ENCODE results near the gene R3HDM2.
A peak's percentile ranks its signal among the peaks of the same experiment; 100 is the strongest.
"Not testable (repeated sequence)": the region's sequence is repeated elsewhere in the genome, so short reads cannot be mapped to it uniquely, and the experiment has no call there.

The R3HDM2 gene

GRCh38 chr12:57320639-57321038 lies 110.2 kb downstream of the R3HDM2 start:
- no peak for DNase-seq

GRCh38 chr12:57319678-57320469 lies 111.0 kb downstream of the R3HDM2 start:
- DNase-seq: no peak

- no peak for DNase-seq
Measured at GRCh38 chr12:57315681-57316080, 115.2 kb downstream of the R3HDM2 start.

DNA sequence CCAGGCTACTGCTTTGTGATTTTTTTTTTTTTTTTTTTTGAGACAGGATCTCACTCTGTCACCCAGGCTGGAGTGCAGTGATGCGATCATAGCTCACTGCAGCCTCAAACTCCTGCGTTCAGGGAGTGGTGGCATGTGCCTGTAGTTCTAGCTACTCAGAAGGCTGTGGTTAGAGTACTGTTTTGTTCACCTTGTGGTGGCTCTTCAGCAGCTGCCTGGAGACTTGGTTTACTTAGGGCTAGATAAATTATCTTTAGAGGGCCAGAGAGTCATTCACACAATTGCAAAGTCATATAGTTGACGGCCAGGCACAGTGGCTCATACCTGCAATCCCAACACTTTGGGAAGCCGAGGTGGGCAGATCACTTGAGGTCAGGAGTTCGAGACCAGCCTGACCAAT lies 118.6 kb downstream of the R3HDM2 start:
- DNase-seq: not testable (repeated sequence)

DNA sequence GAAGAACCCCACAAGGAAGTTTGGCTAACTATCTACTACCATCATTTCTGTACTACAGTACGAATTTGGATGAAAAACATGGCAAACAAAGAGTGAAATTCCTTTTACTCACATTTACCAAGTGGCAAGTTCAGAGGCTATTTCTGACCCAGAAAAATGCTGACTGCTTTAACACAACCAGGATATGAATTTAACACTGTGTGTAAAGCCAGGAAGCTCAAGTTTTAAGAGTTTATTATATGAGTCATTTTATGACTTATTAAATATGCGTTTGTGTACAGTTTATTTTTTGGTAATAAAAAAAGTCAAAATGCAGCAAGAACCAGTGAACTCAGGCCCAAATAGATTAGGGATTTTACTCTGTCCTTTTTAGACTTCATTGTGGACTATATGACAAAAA lies 121.4 kb downstream of the R3HDM2 start:
- DNase-seq: no peak

DNA sequence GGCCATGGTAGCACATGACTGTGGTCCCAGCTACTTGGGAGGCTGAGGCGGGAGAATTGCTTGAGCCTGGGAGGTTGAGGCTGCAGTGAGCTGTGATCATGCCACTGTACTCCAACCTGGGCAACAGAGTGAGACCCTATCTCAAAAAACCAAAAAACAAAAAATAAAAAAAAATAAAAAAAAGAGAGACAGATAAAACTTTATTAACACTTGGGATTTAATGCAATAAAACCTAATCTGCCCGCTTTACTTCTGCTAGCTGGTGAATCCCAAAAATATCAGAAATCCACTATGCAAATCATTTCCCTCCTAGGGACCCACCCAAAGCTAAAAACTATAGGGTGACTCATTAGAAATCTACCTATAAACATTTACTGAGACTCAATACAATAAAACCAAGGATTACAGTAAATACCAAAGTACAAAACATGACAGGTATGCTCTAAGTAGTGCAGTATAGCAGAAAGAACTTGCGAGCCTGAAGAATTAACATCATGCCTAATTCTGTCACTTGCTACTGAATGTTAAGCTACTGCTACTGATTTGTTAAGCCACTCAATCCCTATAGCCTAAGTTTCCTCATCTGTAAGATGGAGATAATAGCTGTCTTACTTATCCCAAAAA lies 129.8 kb downstream of the R3HDM2 start:
- DNase-seq: no peak

- no peak for DNase-seq
Measured at GRCh38 chr12:57299514-57300016, 131.3 kb downstream of the R3HDM2 start.

GRCh38 chr12:57296291-57296690 lies 134.6 kb downstream of the R3HDM2 start:
- no peak for DNase-seq

GRCh38 chr12:57282073-57282472 lies 148.8 kb downstream of the R3HDM2 start:
- not testable (repeated sequence) for DNase-seq

- DNase-seq: peak; percentile 76 to 82
Measured at GRCh38 chr12:57280211-57281062, 150.4 kb downstream of the R3HDM2 start.

- no peak for DNase-seq
Measured at GRCh38 chr12:57278465-57279381, 152.1 kb downstream of the R3HDM2 start.

DNA sequence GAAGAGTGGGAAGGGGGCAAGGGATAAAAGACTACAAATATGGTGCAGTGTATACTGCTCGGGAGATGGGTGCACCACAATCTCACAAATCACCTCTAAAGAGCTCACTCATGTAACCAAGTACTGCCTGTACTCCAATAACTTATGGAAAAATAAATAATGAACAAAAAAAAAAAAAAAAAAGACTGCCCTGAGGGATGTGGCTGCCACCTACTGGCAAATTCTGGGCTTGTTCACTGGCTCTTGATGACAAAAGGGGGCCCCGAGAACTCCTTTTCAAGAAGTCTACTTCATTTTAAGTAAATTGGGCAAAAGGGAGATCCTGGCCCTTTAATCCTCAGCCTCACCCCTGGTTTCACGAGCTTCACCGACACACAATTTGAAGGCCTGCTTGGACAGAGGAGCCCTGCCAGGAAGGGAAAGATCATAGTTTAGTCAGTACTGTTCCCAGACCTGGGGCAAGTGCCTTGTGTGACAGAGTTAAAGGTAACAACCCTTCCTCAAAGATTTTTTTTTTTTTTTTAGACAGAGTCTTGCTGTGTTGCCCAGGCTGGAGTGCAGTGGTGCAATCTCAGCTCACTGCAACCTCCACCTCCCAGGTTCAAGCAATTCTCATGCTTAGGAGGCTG lies 153.8 kb downstream of the R3HDM2 start:
- peak; percentile 41 to 46 for DNase-seq

- not testable (repeated sequence) for DNase-seq
Measured at GRCh38 chr12:57276233-57276632, 154.6 kb downstream of the R3HDM2 start.

DNA sequence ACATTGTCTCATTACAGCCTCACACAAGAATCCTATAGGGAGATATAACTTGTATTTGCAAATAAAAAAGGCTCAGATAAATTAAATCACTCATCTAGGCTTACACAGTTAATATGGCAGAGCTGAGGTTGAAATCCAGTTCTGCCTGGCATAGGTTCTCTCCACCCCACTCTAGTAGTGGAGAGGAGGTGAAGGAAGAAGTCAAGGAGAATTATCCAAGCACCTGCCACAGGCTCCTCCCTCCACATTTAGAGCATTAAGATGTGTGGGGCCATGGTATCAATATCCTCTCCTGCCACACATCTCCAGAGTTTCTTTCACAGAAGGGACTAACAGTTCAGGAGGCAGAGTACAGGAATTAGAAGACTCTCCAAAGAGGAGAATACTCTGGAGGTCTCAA lies 157.3 kb downstream of the R3HDM2 start:
- DNase-seq: no peak

- no peak for DNase-seq
Measured at GRCh38 chr12:57272337-57273151, 158.3 kb downstream of the R3HDM2 start.

GRCh38 chr12:57270966-57271470 lies 159.8 kb downstream of the R3HDM2 start:
- DNase-seq: no peak

GRCh38 chr12:57268264-57268663 lies 162.6 kb downstream of the R3HDM2 start:
- DNase-seq: peak; percentile 67 to 70

DNA sequence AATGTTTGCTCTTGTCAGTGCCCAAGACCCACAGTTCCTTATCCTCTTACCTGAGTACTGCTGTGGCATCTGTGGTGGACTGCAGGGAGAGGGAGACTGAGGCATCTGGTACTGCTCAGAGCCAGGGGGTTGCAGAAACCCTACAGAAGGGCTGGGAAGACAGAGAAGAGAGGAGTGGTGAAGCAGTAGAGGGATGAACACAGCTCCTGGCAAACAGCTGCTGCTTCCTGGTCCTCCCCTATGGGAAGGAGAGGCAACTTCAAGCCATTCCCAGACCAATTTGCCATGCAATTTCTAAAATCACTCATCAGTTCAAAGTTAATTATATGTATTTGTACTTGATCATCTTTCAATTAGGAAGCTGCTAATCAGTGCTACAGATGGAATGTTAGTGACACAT lies 164.2 kb downstream of the R3HDM2 start:
- no peak for DNase-seq

DNA sequence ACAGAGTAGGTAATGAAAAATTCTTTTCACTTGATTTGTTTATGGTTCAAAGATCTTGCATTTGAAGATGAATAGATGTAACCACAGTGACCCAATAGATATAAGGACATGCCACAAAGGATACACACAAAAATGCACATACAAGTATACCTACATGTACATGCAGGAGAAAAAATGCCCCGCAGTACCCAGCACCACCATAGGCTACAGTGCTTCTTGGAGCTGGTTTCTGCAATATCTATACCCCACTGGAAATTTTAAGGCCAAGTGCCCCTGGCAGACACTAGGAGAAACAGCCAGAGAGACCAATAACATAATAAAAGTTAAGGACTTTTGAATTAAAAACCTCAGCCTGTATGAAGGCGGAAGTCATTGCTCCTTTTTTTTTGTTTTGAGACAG lies 167.7 kb downstream of the R3HDM2 start:
- no peak for DNase-seq

- DNase-seq: no peak
Measured at GRCh38 chr12:57262126-57262822, 168.6 kb downstream of the R3HDM2 start.

Data from activated T-cell treated with anti-CD3 and anti-CD28 coated beads, Interleukin-2, amount 50 U/mL, for 48 hours (primary cell).